Activated B cell treated with CpG ODN at 0.5 μM for 24 hours (primary cell): ENCODE results near the gene PRSS21. TPM values are rescaled to one million over a fixed set of nuclear protein-coding genes. Genes with fewer than 3 reads are reported as not detected.

Source experiments
- ATAC-seq: fragments of 200-7000 bp; cut with Tn5 transposase; one replicate; pipeline ENCODE4 v1.10.0; 2021; ENCODE audit warnings: low read depth, mild to moderate bottlenecking, moderate library complexity
- CTCF ChIA-PET: fragments of 350-600 bp; sonication (Branson Sonifier 250); formaldehyde crosslinking; loops from one replicate; lab custom pipeline; 2021; ENCODE audit warnings: antibody characterized with exemption; lab: Charles Lee
- POLR2A ChIA-PET: fragments of 350-600 bp; sonication (Branson Sonifier 250); formaldehyde crosslinking; loops from one replicate; lab custom pipeline; 2021; ENCODE audit warnings: antibody characterized with exemption; lab: Charles Lee
- DNase-seq: peaks from one replicate; pipeline ENCODE4 v3.0.0; 2022
- H3K27ac Mint-ChIP-seq: one replicate; pipeline ENCODE4 v1.8.0; 2020; ENCODE audit warnings: mixed read lengths
- H3K27me3 Mint-ChIP-seq: one replicate; pipeline ENCODE4 v1.8.0; 2021; ENCODE audit warnings: mixed read lengths
- H3K36me3 Mint-ChIP-seq: one replicate; pipeline ENCODE4 v1.8.0; 2021; ENCODE audit warnings: low read depth, mixed read lengths
- H3K4me1 Mint-ChIP-seq: one replicate; pipeline ENCODE4 v1.8.0; 2021; ENCODE audit warnings: mixed read lengths
- H3K4me3 Mint-ChIP-seq: one replicate; pipeline ENCODE4 v1.8.0; 2020; ENCODE audit warnings: mild to moderate bottlenecking, mixed read lengths
- H3K9me3 Mint-ChIP-seq: one replicate; pipeline ENCODE4 v1.8.0; 2020; ENCODE audit warnings: mixed read lengths
- intact Hi-C: fragments of 100-400 bp; cut with micrococcal nuclease; formaldehyde crosslinking; loops from one replicate; pipeline ENCODE4 v1.15.1; 2024
- total RNA-seq: library from RNA; stranded (reverse); gene quantifications from 2 replicates; pipeline ENCODE4 v1.2.3, GENCODE V29; 2022
- TF ChIP-seq, protein P1 (sequence below): fragments of 200-600 bp; IDR thresholded peaks from one replicate; pipeline ENCODE4 v1.8.0; 2022; ENCODE audit warnings: antibody characterized with exemption, mild to moderate bottlenecking

Gene PRSS21
- total RNA-seq, 1 donor from 2014 or later: 2.4 TPM

DNA sequence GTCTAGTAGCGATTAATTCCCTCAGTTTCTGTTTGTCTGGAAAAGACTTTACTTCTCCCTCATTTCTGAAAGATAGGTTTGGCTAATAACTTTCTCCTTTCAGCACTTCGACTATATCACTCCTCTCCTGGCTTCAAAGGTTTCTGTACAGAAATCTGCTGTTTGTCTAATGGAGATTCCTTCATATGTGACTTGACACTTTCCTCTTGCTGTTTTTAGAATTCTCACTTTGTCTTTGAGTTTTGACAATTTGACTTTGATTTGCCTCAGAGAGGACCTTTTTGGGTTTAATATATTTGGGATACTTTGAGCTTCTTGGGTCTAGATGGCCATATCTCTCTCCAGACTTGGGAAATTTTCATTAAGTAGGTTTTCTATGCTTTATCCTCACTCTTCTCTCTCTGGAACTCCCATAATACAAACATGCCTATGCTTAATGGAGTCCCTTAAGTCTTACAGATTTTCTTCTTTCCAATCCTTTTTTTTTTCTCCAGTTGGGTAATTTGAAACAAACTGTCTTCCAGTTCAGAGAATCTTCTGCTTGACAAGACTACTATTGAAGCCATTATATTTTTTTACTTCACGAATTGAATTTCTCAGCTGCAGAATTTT lies 7.8 kb upstream of the PRSS21 start:
- H3K9me3 Mint-ChIP-seq: peaks cover 7% of the 10 kb centered on the region
- ChIA-PET POLR2A (no interaction called here), CTCF (no interaction called here)
- intact Hi-C loops: no loop called here
- no peak overlapping the region for H3K4me3 Mint-ChIP-seq
- DNase-seq: no peak
- no peaks in the 10 kb centered on the region for H3K36me3 Mint-ChIP-seq
- TF ChIP-seq, protein P1, sequence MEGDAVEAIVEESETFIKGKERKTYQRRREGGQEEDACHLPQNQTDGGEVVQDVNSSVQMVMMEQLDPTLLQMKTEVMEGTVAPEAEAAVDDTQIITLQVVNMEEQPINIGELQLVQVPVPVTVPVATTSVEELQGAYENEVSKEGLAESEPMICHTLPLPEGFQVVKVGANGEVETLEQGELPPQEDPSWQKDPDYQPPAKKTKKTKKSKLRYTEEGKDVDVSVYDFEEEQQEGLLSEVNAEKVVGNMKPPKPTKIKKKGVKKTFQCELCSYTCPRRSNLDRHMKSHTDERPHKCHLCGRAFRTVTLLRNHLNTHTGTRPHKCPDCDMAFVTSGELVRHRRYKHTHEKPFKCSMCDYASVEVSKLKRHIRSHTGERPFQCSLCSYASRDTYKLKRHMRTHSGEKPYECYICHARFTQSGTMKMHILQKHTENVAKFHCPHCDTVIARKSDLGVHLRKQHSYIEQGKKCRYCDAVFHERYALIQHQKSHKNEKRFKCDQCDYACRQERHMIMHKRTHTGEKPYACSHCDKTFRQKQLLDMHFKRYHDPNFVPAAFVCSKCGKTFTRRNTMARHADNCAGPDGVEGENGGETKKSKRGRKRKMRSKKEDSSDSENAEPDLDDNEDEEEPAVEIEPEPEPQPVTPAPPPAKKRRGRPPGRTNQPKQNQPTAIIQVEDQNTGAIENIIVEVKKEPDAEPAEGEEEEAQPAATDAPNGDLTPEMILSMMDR: no peak
- no peak for ATAC-seq
- no peaks in the 10 kb centered on the region for H3K4me1 Mint-ChIP-seq
- peaks cover 43% of the 10 kb centered on the region for H3K27me3 Mint-ChIP-seq
- H3K27ac Mint-ChIP-seq: no peak overlapping the region

DNA sequence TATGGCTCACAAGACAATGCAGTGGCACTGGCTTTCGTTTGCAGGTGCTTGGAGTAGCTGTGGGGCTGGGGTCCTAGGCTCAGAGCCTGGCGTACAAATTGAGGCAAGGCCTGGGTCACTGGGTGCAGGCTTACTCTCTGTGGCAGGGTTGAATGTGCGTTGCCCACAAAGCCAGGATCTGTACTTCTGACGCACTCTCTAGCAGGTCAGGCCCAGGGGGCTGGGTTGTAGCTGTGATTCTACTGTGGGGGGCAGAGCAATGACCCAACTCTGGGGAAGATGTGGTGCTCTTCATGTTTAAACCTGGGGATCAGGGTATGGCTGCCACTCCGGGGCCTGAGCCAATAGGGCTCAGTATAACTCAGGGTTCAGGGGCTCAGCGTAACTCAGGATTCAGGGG lies 6.4 kb upstream of the PRSS21 start:
- H3K27ac Mint-ChIP-seq: no peak overlapping the region
- POLR2A ChIA-PET: no interaction called here
- no peak overlapping the region for H3K4me3 Mint-ChIP-seq
- no peaks in the 10 kb centered on the region for H3K4me1 Mint-ChIP-seq
- intact Hi-C loops: no loop called here
- H3K9me3 Mint-ChIP-seq: peaks cover 4% of the 10 kb centered on the region
- CTCF ChIA-PET: no interaction called here
- DNase-seq: no peak
- no peaks in the 10 kb centered on the region for H3K36me3 Mint-ChIP-seq
- TF ChIP-seq, protein P1: no peak
- H3K27me3 Mint-ChIP-seq: peaks cover 35% of the 10 kb centered on the region
- no peak for ATAC-seq

DNA sequence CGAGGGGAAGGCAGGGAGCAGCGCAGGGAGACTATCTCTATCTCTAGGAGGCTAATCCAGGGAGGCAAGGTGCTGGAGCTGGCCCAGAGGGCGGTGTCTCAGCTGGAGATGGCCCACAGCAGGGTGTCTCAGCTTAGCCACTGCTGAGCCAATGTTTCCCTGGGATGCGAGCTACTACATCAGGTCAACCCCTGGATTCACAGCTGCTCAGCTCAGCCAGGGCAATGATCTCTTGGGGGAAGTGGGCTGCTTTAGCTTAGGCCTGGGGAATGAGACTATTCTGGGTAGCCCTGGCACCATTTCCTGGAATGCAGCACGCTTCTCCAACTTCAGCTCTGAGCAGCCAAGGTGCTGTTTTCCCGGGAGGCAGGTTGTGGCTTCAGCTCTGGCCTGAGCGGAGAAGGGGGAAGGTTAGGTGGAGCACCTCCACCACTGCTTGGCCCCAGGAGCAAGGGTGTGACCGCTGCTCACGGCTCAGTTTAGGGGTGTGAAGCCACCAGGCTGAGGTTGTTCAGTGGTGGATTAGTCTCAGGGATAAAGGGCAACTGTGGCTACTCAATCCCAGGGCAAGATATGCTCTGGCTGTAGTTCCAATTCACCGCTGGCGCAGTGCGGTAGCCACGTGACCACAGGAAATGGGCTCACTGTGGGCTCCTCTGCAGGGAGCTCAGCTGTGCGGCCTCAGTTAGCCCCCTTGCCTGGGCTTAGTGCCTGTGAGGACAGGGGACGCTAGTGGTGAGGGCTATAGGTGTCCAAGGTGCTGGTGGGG lies 5.2 kb upstream of the PRSS21 start:
- TF ChIP-seq, protein P1: no peak
- CTCF ChIA-PET: no interaction called here
- POLR2A ChIA-PET: no interaction called here
- Mint-ChIP-seq H3K27me3 (peaks cover 29% of the 10 kb centered on the region), H3K27ac (no peak overlapping the region), H3K36me3 (no peaks in the 10 kb centered on the region), H3K4me1 (no peaks in the 10 kb centered on the region), H3K4me3 (no peak overlapping the region), H3K9me3 (peaks cover 4% of the 10 kb centered on the region)
- ATAC-seq (no peak), DNase-seq (no peak)
- intact Hi-C loops: no loop called here

DNA sequence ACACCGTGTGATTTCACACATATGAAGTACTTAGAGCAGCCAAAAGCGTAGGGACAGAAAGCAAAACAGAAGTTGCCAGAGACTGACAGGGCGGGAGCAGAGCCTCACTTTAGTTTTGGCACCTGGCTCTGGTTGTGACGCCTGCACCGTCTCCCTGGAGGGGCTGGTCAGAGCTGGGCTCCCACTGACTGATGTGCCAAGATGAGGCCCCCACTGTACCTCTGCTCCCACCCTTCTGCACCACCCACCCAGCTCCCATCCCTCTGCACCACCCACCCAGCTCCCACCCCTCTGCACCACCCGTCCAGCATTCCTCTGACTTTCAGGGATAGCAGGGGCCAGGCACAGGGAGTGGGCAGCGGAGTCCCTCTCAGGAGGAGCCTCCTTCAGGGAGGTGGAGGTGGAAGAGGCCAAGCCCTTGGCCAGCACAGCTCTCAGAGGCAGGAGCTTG lies 3.2 kb upstream of the PRSS21 start:
- Mint-ChIP-seq H3K27me3 (peaks cover 18% of the 10 kb centered on the region), H3K36me3 (no peaks in the 10 kb centered on the region), H3K9me3 (peaks cover 4% of the 10 kb centered on the region), H3K27ac (no peak overlapping the region), H3K4me1 (no peaks in the 10 kb centered on the region), H3K4me3 (no peak overlapping the region)
- ATAC-seq (no peak), DNase-seq (no peak)
- intact Hi-C loops: no loop called here
- POLR2A ChIA-PET: no interaction called here
- CTCF ChIA-PET: no interaction called here
- TF ChIP-seq, protein P1: no peak

DNA sequence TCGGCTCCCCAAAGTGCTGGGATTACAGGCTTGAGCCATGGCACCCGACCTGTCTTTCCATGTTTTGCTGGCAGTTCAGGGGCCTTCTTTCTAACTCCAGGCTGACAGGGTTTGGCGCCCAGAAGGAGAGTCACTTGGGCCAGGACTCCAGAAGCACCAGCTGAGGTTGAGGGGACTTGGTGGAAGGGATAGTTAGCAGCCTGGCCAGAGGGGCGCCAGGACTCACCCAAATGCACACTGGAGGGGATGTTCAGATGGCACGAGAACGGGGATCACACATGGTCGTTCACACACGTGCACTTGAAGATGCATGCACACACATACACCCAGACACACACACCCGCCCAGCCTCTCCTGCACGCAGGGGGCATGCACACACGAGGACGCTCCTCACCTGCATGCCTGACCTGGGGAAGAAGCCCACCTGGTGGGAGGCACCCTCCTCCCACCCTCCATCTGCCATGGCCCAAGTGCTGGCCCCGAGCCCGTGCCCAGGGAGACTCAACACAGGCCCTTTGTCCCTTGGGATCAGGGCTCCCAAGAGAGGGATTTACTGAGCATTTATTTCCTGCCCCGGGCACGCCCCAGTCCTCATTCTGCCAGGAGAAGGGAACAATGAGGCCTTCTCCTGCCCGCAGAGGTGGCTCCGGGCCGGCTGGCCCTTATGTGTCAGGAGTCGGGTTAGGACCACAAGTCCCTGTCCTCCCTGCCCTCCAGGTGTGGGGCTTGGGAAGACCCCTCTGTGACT lies 2.3 kb upstream of the PRSS21 start:
- no peaks in the 10 kb centered on the region for H3K36me3 Mint-ChIP-seq
- CTCF ChIA-PET: no interaction called here
- no peak overlapping the region for H3K4me3 Mint-ChIP-seq
- TF ChIP-seq, protein P1: no peak
- intact Hi-C loops: no loop called here
- POLR2A ChIA-PET: no interaction called here
- H3K27me3 Mint-ChIP-seq: peaks cover 16% of the 10 kb centered on the region
- H3K4me1 Mint-ChIP-seq: no peaks in the 10 kb centered on the region
- no peak overlapping the region for H3K27ac Mint-ChIP-seq
- ATAC-seq (no peak), DNase-seq (no peak)
- H3K9me3 Mint-ChIP-seq: no peaks in the 10 kb centered on the region
